ENCODE results near the gene HTR3C.
"Not testable (repeated sequence)": the region's sequence is repeated elsewhere in the genome, so short reads cannot be mapped to it uniquely, and the experiment has no call there.

Gene HTR3C

DNA sequence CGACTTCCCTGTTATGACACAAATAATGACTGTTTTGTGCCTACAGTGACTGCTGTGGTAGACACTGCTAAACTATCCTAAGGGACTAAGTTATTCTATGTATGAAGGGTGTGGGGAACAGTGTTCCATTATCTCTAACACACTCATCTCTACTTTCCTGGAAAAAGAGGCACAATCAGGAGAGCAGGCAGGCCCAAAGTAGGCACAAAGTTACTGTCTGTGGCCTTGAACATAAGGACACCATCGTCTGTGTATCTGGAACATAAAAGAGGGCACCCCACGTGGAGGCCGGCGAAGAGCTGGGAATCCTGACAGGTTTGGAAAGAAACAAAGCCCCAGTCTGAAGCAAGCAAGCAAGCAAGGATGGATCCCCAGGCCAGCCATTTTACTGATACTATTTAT lies 36.7 kb upstream of the HTR3C start:
- FAIRE-seq: no peak
- no peak for TF ChIP-seq POLR2A (IDR thresholded peaks at IDR 0.05; ENCODE audit: low read depth, low read length)
- TF ChIP-seq POLR2AphosphoS5 (IDR thresholded peaks at IDR 0.05; ENCODE audit: low read depth, low read length): no peak
- no peak for TF ChIP-seq TAF1 (IDR thresholded peaks at IDR 0.05; ENCODE audit: borderline replicate concordance, low read depth, low read length)

GRCh38 chr3:184016811-184017671 lies 35.8 kb upstream of the HTR3C start:
- DNase-seq (ENCODE audit: insufficient read length): peak; percentile 78
- TF ChIP-seq POLR2AphosphoS5 (IDR thresholded peaks at IDR 0.05; ENCODE audit: low read depth, low read length) (no peak), TAF1 (IDR thresholded peaks at IDR 0.05; ENCODE audit: borderline replicate concordance, low read depth, low read length) (no peak), POLR2A (IDR thresholded peaks at IDR 0.05; ENCODE audit: low read depth, low read length) (no peak)
- no peak for FAIRE-seq

More for the DNA sequence above, 36.7 kb upstream of the HTR3C start:
- DNase-seq (ENCODE audit: insufficient read length): no peak

DNA sequence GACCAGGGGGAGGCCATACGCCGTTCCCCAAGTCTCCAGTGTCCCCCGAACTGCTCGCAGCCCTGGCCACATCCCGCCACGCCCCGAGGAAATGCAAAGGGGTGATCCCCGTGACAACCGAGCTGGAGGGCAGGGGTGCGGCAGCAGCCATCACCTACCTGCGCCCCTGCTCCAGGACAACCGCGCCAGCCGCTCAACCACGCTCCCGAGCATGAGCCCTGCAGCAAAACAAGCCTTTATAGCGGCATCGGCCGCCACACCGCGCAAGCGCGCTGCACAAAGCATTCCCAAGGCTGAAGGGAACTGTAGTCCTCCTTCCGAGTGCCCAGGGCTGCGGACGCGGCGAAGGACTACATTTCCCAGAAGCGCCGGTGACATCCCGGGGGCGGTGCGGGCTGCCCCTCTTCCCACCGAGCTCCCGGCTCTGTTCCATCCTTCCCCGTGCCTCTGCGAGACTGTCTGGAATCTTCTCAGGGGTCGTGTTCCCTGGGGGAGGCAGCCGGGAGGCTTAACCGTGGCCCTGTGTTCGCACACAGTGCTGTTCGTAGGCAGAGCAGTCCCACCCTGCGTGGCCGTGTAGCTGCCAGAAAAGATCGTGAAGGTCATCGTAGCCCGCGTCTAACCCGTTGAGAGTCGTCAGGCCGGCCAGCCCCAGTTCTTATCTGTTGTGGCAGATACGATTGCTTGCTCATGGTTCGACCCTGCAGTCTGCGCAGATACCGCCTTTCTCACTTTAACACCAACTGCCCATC lies 35.0 kb upstream of the HTR3C start, which contains the start of gene ABCC5:
ABCC5 (minus strand) TSS at position 213 of the 752 bp plus-strand sequence. CDS start 3,492 bp downstream, outside the sequence.
- peak; percentile 80 for DNase-seq (ENCODE audit: insufficient read length)

GRCh38 chr3:184018424-184018973 lies 34.3 kb upstream of the HTR3C start:
- no peak for TF ChIP-seq POLR2A (IDR thresholded peaks at IDR 0.05; ENCODE audit: low read depth, low read length)
- no peak for TF ChIP-seq POLR2AphosphoS5 (IDR thresholded peaks at IDR 0.05; ENCODE audit: low read depth, low read length)
- TF ChIP-seq TAF1 (IDR thresholded peaks at IDR 0.05; ENCODE audit: borderline replicate concordance, low read depth, low read length): no peak
- DNase-seq (ENCODE audit: insufficient read length) (no peak), FAIRE-seq (no peak)

More for the DNA sequence above, 35.0 kb upstream of the HTR3C start, which contains the start of gene ABCC5:
- TF ChIP-seq TAF1 (IDR thresholded peaks at IDR 0.05; ENCODE audit: borderline replicate concordance, low read depth, low read length): no peak
- no peak for TF ChIP-seq POLR2AphosphoS5 (IDR thresholded peaks at IDR 0.05; ENCODE audit: low read depth, low read length)
- TF ChIP-seq POLR2A (IDR thresholded peaks at IDR 0.05; ENCODE audit: low read depth, low read length): no peak
- FAIRE-seq: peak; percentile 95

DNA sequence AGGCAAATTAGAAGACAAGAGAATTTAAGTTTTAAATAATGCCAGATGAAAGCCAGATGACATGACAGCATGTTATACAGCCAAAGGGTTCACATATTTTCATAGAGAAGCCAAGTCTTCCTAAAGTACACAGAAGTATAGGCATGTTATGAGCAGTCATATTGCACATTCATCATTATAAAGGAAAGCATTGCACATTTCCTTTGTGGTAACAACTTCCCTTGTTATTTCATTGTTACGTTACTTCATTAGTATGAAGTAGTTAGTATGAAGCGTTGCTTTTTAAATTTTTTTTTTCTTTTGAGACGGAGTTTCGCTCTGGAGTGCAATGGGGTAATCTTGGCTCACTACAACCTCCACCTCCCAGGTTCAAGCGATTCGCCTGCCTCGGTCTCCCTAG lies 30.5 kb upstream of the HTR3C start:
- DNase-seq (ENCODE audit: insufficient read length): no peak
- TF ChIP-seq POLR2A (IDR thresholded peaks at IDR 0.05; ENCODE audit: low read depth, low read length) (no peak), TAF1 (IDR thresholded peaks at IDR 0.05; ENCODE audit: borderline replicate concordance, low read depth, low read length) (no peak), POLR2AphosphoS5 (IDR thresholded peaks at IDR 0.05; ENCODE audit: low read depth, low read length) (no peak)
- FAIRE-seq: no peak

DNA sequence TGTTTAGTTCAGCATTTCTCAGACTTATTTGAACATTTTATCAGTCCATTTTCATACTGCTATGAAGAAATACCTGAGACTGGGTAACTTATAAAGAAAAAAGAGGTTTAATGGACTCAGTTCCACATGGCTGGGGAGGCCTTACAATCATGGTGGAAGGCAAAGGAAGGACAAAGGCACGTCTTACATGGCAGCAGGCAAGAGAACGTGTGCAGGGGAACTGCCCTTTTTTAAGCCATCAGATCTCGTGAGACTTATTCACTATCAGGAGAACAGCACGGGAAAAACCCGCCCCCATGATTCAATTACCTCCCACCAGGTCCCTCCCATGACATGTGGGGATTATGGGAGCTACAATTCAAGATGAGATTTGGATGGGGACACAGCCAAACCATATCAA lies 27.6 kb upstream of the HTR3C start:
- not testable (repeated sequence) for FAIRE-seq; DNase-seq (ENCODE audit: insufficient read length)

DNA sequence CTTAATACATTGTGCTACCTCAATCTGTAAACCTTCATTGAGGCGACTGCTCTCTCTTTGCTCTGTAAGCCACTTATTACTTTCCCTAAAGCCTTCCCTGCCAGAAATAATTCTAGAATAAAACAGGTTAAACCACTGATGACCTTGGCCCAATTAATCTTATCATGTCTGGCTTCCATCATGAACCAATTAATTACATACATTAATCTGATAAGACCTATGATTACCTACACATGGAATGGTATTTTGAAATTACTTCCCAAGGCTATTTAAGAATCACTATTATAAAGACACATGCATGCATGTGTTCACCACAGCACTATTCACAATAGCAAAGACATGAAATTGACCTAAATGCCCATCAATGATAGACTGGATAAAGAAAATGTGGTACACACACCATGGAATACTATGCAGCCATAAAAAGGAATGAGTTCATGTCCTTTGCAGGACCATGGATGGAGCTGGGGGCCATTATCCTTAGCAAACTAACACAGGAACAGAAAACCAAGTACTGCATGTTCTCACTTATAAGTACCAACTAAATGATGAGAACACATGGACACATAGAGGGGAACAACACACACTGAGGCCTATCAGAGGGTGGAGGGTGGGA lies 24.5 kb upstream of the HTR3C start:
- FAIRE-seq; DNase-seq (ENCODE audit: insufficient read length): not testable (repeated sequence)

GRCh38 chr3:184029443-184029842 lies 23.4 kb upstream of the HTR3C start:
- no peak for DNase-seq (ENCODE audit: insufficient read length)
- no peak for FAIRE-seq
- TF ChIP-seq POLR2AphosphoS5 (IDR thresholded peaks at IDR 0.05; ENCODE audit: low read depth, low read length) (no peak), TAF1 (IDR thresholded peaks at IDR 0.05; ENCODE audit: borderline replicate concordance, low read depth, low read length) (no peak), POLR2A (IDR thresholded peaks at IDR 0.05; ENCODE audit: low read depth, low read length) (no peak)

GRCh38 chr3:184030536-184030935 lies 22.3 kb upstream of the HTR3C start:
- DNase-seq (ENCODE audit: insufficient read length) (no peak), FAIRE-seq (no peak)
- TF ChIP-seq POLR2AphosphoS5 (IDR thresholded peaks at IDR 0.05; ENCODE audit: low read depth, low read length) (no peak), POLR2A (IDR thresholded peaks at IDR 0.05; ENCODE audit: low read depth, low read length) (no peak), TAF1 (IDR thresholded peaks at IDR 0.05; ENCODE audit: borderline replicate concordance, low read depth, low read length) (no peak)

- no peak for TF ChIP-seq TAF1 (IDR thresholded peaks at IDR 0.05; ENCODE audit: borderline replicate concordance, low read depth, low read length)
- TF ChIP-seq POLR2AphosphoS5 (IDR thresholded peaks at IDR 0.05; ENCODE audit: low read depth, low read length): no peak
- no peak for TF ChIP-seq POLR2A (IDR thresholded peaks at IDR 0.05; ENCODE audit: low read depth, low read length)
These were observed 21.6 kb upstream of the HTR3C start, which contains the start of gene HTR3D for GRCh38 chr3:184031187-184031792. Gene HTR3D (plus strand): TSS chr3:184031742. CDS start chr3:184031742, 0 bp downstream.

DNA sequence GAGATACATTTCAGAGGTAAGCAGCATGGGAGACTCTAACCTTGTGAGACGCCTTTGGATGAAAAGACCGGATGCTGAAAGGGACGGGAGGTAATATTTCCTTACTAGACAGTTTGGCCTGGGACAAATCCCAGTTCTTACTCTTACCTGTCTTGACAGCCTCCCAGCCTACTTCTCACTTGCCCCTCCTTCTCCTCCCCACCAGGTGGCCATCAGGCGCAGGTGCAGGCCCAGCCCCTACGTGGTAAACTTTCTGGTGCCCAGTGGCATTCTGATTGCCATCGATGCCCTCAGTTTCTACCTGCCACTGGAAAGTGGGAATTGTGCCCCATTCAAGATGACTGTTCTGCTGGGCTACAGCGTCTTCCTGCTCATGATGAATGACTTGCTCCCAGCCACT lies 15.0 kb upstream of the HTR3C start:
- DNase-seq (ENCODE audit: insufficient read length): no peak
- TF ChIP-seq POLR2A (IDR thresholded peaks at IDR 0.05; ENCODE audit: low read depth, low read length) (no peak), TAF1 (IDR thresholded peaks at IDR 0.05; ENCODE audit: borderline replicate concordance, low read depth, low read length) (no peak), POLR2AphosphoS5 (IDR thresholded peaks at IDR 0.05; ENCODE audit: low read depth, low read length) (no peak)
- no peak for FAIRE-seq

More at GRCh38 chr3:184031187-184031792, 21.6 kb upstream of the HTR3C start, which contains the start of gene HTR3D:
- no peak for FAIRE-seq
- no peak for DNase-seq (ENCODE audit: insufficient read length)

- FAIRE-seq; DNase-seq (ENCODE audit: insufficient read length): not testable (repeated sequence)
These were observed 14.5 kb upstream of the HTR3C start for GRCh38 chr3:184038307-184038706.
